Renal cortex interstitium (tissue), 15 donors: Measurements from ENCODE around the gene HK1. TPM values are rescaled to one million over a fixed set of nuclear protein-coding genes. Genes with fewer than 3 reads are reported as not detected.
A peak's percentile ranks its signal among the peaks of the same experiment; 100 is the strongest.

Experiments
- DNase-seq, 11 donors: peaks; one replicate each; pipeline ENCODE4 v3.0.0-alpha.2; 2013; ENCODE audit warnings: low read depth in 9 of 11, low spot score in 4 of 11; ENCODE audit errors: extremely low read depth in 1 of 11
- long read RNA-seq, 16 experiments: transcript quantifications; one replicate each; lab custom pipeline, GENCODE V29; 2026
- polyA plus RNA-seq, 3 donors: library from polyadenylated mRNA; unstranded; fragments of 120-200 nt; gene quantifications; one replicate each; pipeline ENCODE4 v1.2.1, GENCODE V29; 2013; ENCODE audit not compliant: insufficient read length in 3 of 3

Gene HK1
- polyA plus RNA-seq: 10 to 100 TPM; 49.7 to 58.3 (median 53.4) TPM
- long read RNA-seq, donor 1, partial matches to known transcripts: 0 of 5 reads
- long read RNA-seq, donor 1, other reads (novel, unspliced or antisense): 0 of 5 reads
- long read RNA-seq, donor 2, partial matches to known transcripts: 0 of 1 reads
- long read RNA-seq, donor 2, other reads (novel, unspliced or antisense): 0 of 1 reads
- long read RNA-seq, donor 3, transcript HK1-202 (18 exons, 3,605 nt): major isoform, 11 of 18 reads
- long read RNA-seq, donor 3, partial matches to known transcripts: 6 of 18 reads
- long read RNA-seq, donor 3, other reads (novel, unspliced or antisense): 0 of 18 reads
- long read RNA-seq, donor 4, partial matches to known transcripts: 0 of 4 reads
- long read RNA-seq, donor 4, other reads (novel, unspliced or antisense): 0 of 4 reads
- long read RNA-seq, donor 5: 0 reads
- long read RNA-seq, donor 6, partial matches to known transcripts: 0 of 2 reads
- long read RNA-seq, donor 6, other reads (novel, unspliced or antisense): 0 of 2 reads
- long read RNA-seq, donor 7, transcript HK1-202 (18 exons, 3,605 nt): major isoform, 6 of 21 reads
- long read RNA-seq, donor 7, partial matches to known transcripts: 15 of 21 reads
- long read RNA-seq, donor 7, other reads (novel, unspliced or antisense): 0 of 21 reads
- long read RNA-seq, donor 8, transcript HK1-202 (18 exons, 3,605 nt): major isoform, 8 of 39 reads
- long read RNA-seq, donor 8, partial matches to known transcripts: 31 of 39 reads
- long read RNA-seq, donor 8, other reads (novel, unspliced or antisense): 0 of 39 reads
- long read RNA-seq, donor 9, partial matches to known transcripts: 11 of 15 reads
- long read RNA-seq, donor 9, other reads (novel, unspliced or antisense): 0 of 15 reads
- long read RNA-seq, donor 10, transcript HK1-202 (18 exons, 3,605 nt): major isoform, 6 of 6 reads
- long read RNA-seq, donor 10, partial matches to known transcripts: 0 of 6 reads
- long read RNA-seq, donor 10, other reads (novel, unspliced or antisense): 0 of 6 reads
- long read RNA-seq, donor 11, transcript HK1-202 (18 exons, 3,605 nt): major isoform, 7 of 7 reads
- long read RNA-seq, donor 11, partial matches to known transcripts: 0 of 7 reads
- long read RNA-seq, donor 11, other reads (novel, unspliced or antisense): 0 of 7 reads
- long read RNA-seq, donor 12, partial matches to known transcripts: 0 of 4 reads
- long read RNA-seq, donor 12, other reads (novel, unspliced or antisense): 0 of 4 reads
- long read RNA-seq, donor 13: 0 reads
- long read RNA-seq, donor 14, partial matches to known transcripts: 0 of 1 reads
- long read RNA-seq, donor 14, other reads (novel, unspliced or antisense): 0 of 1 reads
- long read RNA-seq, donor 15, partial matches to known transcripts: 0 of 3 reads
- long read RNA-seq, donor 15, other reads (novel, unspliced or antisense): 0 of 3 reads
- long read RNA-seq, donor 16, transcript HK1-202 (18 exons, 3,605 nt): major isoform, 18 of 48 reads
- long read RNA-seq, donor 16, partial matches to known transcripts: 30 of 48 reads
- long read RNA-seq, donor 16, other reads (novel, unspliced or antisense): 0 of 48 reads

- no peak for DNase-seq
Measured at GRCh38 chr10:69278446-69278963, at the start of gene HK1. TSS of gene HK1 (plus strand) at chr10:69278496.

GRCh38 chr10:69229616-69229916 lies 48.7 kb upstream of the HK1 start:
- no peak for DNase-seq

GRCh38 chr10:69230128-69230527 lies 48.2 kb upstream of the HK1 start:
- no peak for DNase-seq

GRCh38 chr10:69232252-69232651 lies 46.0 kb upstream of the HK1 start:
- DNase-seq: no peak

- DNase-seq: no peak
Measured at GRCh38 chr10:69232736-69233480, 45.4 kb upstream of the HK1 start.

- no peak for DNase-seq
Measured at GRCh38 chr10:69234447-69234846, 43.8 kb upstream of the HK1 start.

- peak in 9 of 11 donors; percentile 59 to 81 (median 73) for DNase-seq
Measured at GRCh38 chr10:69237528-69238159, 40.7 kb upstream of the HK1 start.

GRCh38 chr10:69239136-69239535 lies 39.2 kb upstream of the HK1 start:
- no peak for DNase-seq

- no peak for DNase-seq
Measured at GRCh38 chr10:69239816-69240434, 38.4 kb upstream of the HK1 start.

GRCh38 chr10:69240455-69240854 lies 37.8 kb upstream of the HK1 start:
- no peak for DNase-seq

GRCh38 chr10:69241575-69241974 lies 36.7 kb upstream of the HK1 start:
- no peak for DNase-seq

GRCh38 chr10:69242040-69242851 lies 36.0 kb upstream of the HK1 start:
- DNase-seq: no peak

- no peak for DNase-seq
Measured at GRCh38 chr10:69242852-69243212, 35.5 kb upstream of the HK1 start.

GRCh38 chr10:69243817-69244216 lies 34.5 kb upstream of the HK1 start:
- no peak for DNase-seq

GRCh38 chr10:69246036-69246435 lies 32.3 kb upstream of the HK1 start:
- DNase-seq: no peak

- no peak for DNase-seq
Measured at GRCh38 chr10:69246581-69247312, 31.5 kb upstream of the HK1 start.
